Body of pancreas (tissue), 4 donors: ENCODE data around the gene NAP1L5.

ENCODE experiments used
- POLR2A ChIP-seq, 3 donors: fragments of 450-650 bp; IDR thresholded peaks; one replicate each; pipeline ENCODE4 v1.6.1; 2016; ENCODE audit warnings: antibody characterized with exemption in 3 of 3, mild to moderate bottlenecking in 2 of 3
- TF ChIP-seq, protein P1 (sequence below), 7 experiments: fragments of 450-650 bp in 4 of 7; fragments of 200-600 bp in 3 of 7; sonication (generic) in 3 of 7; IDR thresholded peaks; one replicate each; pipeline ENCODE4 v1.5.1; 2016 to 2019; ENCODE audit warnings: antibody characterized with exemption in 7 of 7

GRCh38 chr4:88742561-88742960 lies 44.9 kb upstream of the NAP1L5 start:
- no peak for TF ChIP-seq POLR2A (IDR thresholded peaks at IDR 0.05)
- TF ChIP-seq, protein P1, sequence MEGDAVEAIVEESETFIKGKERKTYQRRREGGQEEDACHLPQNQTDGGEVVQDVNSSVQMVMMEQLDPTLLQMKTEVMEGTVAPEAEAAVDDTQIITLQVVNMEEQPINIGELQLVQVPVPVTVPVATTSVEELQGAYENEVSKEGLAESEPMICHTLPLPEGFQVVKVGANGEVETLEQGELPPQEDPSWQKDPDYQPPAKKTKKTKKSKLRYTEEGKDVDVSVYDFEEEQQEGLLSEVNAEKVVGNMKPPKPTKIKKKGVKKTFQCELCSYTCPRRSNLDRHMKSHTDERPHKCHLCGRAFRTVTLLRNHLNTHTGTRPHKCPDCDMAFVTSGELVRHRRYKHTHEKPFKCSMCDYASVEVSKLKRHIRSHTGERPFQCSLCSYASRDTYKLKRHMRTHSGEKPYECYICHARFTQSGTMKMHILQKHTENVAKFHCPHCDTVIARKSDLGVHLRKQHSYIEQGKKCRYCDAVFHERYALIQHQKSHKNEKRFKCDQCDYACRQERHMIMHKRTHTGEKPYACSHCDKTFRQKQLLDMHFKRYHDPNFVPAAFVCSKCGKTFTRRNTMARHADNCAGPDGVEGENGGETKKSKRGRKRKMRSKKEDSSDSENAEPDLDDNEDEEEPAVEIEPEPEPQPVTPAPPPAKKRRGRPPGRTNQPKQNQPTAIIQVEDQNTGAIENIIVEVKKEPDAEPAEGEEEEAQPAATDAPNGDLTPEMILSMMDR (IDR thresholded peaks at IDR 0.05) = no peak
